Renal cortex interstitium (tissue), 11 donors: ENCODE data around the gene JPH4. TPM values are rescaled to one million over a fixed set of nuclear protein-coding genes. Genes with fewer than 3 reads are reported as not detected.

Experiments
- DNase-seq, 11 donors: peaks; one replicate each; pipeline ENCODE4 v3.0.0-alpha.2; 2013; ENCODE audit warnings: low read depth in 9 of 11, low spot score in 4 of 11; ENCODE audit errors: extremely low read depth in 1 of 11
- polyA plus RNA-seq, 3 donors: library from polyadenylated mRNA; unstranded; fragments of 120-200 nt; gene quantifications; one replicate each; pipeline ENCODE4 v1.2.1, GENCODE V29; 2013; ENCODE audit not compliant: insufficient read length in 3 of 3

Gene JPH4
- polyA plus RNA-seq, 3 donors, result 10.7 to 14.1 (median 11.6) TPM

DNA sequence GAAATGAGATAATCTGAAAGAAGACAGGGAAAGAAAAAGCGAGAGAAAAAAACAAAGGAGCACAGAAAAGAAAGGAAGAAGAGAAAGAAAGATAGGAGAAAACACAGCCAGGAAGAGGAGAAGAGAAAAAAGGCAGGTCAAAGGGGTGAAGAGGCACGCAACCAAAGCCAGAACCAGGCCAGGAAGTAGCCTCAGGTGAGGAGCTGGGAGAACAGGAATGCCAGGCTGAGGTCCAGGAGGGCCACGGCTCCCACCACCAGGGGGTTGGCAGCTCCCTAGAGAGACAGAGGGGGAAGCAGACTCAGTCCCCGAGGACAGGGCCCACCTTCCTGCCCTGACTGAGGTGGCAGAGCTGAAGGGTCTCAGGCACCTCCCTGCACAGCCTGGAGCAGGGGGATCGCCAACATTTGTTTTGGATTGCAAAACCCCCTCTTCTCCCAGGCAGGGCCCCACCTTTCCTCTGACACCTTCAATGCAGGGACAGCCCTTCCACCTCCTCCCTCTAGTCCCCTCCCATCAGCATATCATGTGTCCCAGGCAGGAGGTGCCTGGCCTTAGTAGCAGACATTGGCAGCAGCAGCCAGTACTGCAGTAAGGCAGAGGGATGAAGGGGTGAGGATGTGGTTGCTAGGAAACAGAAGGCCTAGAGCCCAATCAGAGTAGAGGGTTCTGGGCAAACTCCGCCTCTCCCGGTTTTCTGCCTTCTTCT is 9.0 kb downstream of the JPH4 start:
- DNase-seq, result no peak

DNA sequence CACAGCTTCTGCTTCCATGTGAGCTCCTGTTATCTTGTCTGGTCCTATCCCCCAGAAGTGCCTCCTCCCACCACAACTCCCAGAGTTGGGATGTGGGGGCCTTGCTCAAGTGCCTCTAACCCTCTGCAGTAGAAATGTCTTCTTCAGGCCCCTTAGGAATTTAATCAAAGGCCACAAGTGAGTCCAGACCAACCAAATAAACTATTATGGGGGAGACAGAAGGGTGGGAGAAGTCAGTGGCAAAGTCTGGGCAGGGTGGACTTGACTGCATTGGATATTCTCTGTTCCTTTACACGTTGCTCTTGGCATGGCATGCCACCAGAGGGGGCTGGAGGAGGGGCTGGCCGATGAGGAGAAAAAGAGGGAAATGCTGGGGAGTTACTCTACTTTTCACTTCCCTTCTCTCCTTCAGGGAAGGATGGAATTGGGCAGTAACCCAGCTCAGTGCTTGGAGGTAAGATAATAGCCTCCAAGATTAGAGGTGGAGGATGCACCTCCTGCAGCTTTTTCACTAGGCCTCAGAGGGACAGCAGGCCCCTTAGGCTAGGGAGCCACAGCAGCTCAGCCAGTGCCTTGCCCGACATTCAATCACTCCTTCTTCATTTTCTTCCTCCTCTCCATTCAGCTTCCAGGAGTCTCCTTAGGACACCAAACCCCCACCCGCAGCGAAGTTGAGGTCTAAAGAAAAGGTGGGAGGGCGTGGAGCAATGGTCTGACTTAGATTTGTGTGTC is 9.8 kb downstream of the JPH4 start:
- peak in 1 of 11 donors; percentile 18 for DNase-seq

DNA sequence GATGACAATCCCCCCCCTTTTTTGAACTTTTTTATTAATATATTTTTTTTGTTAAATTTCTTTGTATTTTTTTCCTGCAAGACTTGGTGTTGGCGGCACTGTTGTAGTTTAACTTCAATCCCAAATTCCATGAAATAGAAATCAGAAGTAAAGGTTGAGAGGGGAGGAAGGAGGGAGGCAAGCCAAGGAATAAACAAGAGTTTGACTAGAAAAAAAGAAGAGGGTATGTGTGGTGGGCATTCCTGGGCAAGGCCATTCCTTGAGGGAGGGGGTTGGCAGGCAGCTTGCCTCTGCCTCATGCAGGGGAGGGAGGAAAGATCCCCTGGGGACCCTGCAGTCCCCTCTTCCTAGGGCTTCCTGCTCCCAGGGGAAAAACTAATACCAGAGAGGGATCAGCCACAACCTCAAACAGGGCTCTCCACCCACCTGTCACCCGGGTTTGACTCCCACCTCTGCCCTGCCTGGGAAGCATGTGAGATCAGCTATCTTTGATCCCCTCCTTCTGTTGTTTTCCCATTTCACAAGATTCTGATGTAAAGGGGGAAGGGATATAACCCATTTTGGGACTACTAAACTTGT is 10.5 kb downstream of the JPH4 start:
- no peak for DNase-seq

DNA sequence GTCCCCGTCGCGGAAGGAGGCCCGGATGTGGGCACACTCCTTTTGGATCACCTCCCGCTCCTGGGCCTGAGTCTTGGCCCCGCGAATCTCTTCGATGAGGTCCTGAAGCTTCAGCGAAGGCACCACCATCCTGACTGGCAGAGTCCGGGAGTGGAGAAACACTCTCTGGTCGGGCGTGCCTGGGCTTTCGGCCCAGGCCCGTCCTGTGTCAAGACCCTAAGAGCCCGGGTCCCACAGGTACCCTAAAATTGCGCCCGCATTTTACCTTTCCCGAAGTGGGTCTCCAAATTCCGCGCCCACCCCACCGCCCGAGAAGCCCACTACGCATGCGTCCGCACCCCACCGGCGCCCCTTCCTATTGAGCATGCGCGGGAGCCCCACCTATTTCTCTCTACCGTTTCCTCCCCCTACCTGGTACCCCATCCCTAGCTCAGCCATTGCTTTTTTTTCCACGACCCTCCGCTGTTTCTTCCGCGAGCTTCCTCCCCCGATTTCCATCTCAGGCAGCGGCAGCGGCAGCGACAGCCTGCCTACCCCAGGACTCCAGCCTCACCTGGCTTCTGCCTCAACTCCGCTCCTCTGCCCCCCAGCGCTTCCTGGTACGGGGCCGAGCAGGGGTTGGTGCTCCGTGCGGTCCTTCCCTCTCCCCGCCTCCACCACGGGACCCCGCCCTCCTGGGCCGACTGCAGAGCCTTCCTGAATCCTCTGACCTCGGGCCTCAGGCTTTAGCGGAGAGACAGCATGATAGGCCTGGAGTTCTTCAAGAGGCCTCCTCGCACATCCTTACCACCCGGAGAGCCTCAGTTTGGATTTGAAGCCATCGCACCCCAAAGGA is 11.2 kb downstream of the JPH4 start, which contains the start of gene AP1G2:
Gene AP1G2, minus strand, starts transcription at position 606 of the 835 bp plus-strand sequence. Its CDS starts 477 bp downstream, at position 129.
- peak in 3 of 11 donors; percentile 67 to 84 (median 72) for DNase-seq

DNA sequence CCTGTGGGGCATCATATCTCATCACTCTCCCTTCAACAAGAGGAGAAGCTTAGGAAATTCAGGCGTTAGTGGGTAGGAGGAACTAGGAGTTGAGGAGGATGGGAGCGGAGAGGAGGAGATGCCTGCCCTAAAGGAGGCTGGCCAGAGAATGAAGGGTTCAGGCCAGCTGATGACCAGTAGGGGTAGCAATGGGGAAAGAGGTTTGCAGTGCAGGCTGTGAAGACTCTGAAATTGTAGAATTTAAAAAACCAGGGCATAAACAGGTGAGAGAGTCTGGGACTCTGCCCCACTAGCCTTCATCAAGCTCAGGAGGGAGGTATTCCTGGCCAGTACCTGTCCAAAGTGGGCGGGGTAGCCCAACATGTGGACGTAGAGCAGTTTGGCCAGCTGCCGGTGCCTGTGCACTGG is 11.8 kb downstream of the JPH4 start:
- no peak for DNase-seq

DNA sequence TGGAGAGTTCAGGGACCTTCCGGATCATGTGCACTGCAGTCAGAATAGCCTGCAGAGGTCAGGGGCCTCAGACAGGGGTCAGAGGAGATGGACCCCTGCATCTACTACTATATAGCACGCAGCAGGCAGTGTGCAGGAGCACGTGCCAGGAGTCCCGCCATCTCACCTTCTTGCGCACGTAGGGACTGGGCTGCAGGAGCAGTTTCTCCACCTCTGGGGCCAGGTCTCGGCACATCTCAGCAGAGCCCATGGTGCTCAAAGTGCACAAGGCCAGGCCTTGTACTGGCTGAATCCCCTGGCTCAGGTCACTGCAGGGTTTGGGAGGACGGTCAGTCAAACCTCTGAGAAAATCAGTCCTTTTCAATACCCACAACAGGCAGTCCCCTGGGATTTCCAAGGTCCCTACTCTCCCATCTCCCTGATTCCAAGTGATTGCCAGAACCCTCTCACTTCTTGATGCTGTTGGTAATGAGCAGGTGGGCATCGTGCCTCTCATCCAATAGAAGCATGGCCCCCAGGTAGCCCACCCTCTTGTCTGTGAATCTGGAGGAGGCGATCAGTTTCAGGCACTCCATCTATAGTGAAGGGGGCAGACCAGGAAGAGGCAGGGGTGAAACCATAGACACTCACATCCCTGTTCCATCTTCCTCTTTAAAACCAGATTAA is 12.3 kb downstream of the JPH4 start:
- no peak for DNase-seq

DNA sequence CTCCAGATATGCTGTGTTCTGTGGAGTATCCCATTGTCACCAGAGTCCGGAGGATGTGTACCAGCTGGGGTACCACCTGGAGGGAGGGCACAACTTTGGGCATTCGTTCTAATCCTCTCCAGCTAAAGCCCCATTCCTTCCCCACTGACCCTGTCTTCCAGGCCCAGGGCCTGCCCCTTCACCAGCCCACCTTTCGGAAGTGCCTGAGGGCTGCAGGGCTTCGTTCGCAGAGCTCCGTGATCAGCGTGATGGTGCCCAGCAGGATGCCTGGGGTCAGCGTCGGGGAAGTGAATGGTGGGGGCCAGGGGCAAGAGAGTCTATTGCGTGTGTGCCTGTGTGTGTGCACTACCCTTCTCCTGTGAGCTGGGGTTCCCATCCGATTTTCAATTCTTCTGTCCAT is 13.0 kb downstream of the JPH4 start:
- DNase-seq, result no peak

DNA sequence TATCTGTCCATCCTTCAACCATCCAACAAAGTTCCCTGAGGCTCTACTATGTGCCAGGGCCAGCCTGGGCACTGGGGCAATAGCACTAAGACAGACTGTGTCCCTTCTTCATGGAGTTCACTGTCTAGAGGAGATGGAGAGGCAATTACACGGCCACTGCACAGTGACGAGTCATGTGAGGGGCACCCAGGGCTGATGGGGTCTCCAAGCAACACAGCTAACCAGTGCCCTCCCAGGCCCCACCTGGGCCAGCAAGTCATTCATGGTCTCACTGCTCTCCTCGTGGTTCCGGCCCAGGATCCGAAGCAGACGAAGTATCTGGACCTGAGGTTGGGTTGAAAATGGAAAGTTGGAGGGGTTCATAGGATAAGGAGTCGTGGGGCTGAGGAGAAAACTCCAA is 13.7 kb downstream of the JPH4 start:
- no peak for DNase-seq

DNA sequence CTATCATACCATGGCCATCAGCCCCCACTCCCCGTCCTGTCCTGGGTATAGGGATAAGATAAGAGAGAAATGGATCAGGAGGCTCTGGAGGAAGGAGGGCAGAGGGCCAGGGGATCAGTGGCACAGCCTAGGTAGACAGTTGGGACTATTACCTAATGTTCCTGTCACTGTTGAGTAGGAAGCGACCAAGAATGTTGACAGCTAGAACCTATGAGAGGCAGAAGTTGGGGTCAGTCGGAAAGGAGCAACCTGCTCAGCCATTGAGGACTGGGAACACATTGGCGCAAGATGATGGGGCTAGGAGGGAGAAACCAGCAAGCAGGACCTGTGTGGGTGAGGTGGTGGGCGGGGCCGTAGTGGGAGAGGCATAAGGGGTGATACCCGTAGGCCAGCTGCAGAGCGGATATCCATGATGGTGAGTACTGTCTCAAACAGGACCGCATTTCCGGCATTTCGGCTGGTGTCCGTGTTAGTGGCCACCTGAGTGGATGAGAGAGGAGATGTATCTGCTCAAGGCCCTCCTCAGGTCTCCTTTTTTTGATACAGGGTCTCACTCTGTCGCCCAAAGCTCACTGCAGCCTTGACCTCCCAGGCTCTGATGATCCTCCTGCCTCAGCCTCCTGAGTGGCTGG is 14.3 kb downstream of the JPH4 start:
- no peak for DNase-seq

DNA sequence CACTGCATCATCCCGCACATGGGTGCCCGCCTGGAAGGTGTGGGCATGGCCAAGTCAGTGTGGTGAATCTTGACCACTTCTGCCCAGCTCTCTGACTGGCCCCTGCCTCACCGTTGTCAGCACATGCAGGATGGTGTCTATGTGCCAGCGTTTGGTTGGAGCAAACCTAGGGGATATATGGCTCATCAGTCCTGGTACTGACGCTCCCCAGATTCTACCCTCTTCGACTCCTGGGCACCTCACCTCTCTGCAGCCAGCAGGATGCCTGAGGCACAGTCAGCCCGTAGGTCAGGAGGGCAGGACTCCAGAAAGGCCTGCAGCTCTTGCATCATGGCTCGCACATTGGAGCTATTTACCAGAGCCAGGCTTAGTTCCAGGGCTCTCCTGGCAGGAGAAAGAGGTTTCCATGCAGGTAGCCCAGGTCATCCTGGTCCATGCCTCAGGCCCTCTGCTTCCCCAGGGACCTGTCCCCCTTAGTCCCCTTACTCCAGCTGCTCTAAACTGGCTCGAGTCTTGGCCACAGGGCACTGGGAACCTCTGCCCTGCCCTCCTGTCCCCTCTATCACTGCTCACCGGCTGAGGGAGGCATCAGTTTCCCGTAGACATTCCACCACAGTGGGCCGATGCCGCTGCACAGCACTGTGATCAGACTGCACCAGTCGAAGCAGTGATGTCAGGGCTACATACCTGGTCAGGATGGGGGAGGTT is 15.0 kb downstream of the JPH4 start:
- no peak for DNase-seq

DNA sequence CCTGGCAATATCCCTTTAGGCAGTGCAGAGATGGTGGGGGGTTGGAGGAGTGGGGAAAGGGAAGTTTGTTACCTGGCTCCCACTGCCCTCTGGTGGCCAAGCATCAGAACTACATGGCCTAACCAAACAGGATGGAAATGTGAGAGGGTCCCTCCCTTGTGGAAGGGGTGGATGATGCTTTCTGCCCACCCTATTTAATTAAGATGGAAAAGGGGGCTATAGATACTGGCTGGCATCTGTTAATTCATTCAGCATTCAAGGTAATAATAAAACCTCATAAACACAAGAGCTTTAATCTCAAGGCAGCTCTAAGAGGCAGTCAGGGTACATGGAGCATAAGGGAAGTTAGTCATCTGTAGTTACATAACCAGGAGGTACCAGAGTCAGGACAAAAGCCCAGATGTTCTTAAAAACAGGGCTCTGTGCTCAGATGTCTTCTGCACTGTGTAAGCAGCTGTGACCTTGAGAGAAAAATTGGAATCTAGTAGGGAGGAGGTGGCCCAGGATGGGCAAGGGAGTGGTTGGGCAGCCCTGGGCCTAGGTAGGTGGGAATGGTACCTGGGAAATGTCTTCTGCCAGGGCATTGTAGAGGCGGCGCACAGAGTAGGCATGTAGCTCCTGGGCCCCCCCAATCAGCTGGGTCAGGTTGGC is 15.6 kb downstream of the JPH4 start:
- DNase-seq, result no peak

DNA sequence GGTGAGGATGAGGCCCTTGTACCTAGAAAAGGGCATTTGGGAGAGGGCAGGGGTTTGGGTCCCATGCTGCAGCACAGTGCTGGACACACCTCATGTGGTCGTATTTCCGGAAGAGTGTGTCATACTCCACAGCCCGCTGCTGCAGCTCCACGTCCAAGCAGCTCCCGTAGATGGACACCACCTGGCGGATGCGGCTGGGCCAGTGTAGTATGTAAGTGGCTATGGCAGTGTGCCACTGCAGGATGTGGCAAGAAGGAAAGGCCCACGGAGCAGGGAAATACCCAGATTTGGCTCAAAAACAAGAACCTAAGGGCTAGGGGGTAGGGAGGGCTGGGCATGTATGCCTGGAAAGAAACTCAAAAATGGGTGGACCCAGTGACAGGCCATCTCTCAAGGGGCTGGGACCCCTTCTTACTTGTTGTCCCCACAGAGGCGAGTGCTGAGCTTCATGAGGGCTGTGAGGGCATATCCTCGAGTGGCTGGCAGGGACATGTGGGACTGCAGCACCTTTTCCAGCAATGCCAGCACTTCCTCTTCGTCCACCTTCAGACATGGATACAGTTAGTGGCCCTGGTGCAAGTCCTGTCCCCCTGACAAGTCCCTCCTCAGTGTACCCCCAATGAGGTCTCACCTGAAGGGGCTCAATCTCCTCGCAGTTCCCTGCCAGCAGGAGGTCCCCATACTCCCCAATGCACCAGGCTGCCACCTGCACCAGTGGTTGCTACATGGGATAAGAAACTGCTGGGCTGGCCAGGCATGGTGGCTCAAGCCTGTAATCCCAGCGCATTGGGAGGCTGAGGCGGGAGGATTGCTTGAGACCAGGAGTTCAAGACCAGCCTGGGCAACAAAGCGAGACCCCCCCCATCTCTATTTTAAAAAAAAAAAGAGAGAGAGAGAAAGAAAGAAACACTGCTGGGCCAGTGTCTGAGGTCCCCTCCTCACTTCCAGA is 16.4 kb downstream of the JPH4 start:
- no peak for DNase-seq

DNA sequence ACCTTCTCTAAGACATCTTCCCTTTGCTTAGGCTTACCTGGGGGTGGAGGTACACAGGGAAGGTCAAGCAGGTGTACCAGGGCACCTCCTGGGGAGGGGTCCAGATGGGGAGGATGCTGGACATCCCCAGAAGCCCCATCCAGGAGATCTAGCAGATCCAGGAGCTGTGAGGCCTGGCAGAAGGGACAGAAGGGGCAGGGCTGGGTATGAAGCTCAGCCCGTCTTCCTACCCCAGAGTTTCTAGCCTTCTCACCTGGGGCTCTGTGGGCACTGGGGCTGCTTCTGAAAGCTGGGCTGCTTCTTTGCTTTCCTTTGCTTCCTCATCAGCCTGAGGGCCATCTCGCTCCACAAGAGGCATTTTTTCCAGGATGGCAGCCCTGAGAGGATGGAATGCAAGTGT is 17.3 kb downstream of the JPH4 start:
- no peak for DNase-seq

DNA sequence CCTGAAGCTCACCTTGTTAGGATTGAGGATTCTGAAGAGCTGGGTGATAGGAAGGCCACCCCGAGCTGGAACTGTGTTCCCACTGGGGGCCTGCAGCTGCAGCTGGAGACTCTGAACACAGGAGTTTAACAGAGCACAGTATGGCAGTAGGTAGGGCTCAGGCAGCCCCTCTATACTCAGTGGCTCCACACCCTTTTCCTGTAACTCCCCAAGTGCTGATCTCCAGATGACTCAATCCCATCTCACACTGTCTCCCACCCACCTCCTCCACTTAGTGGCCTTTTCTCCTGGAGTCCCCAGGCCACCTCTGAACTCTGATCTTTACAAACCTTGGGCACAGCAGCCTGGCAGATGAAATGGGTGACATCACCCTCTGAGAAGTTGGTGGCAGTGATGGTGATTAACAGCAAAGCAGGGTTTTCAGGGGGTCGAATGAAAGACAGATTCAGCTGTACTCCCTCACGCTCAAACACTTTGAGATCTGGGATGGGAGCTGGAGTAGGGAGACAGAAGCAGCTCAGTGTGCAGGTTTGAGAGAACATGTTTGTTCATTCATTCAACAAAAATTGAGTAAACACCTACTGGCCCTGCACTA is 18.6 kb downstream of the JPH4 start:
- no peak for DNase-seq

DNA sequence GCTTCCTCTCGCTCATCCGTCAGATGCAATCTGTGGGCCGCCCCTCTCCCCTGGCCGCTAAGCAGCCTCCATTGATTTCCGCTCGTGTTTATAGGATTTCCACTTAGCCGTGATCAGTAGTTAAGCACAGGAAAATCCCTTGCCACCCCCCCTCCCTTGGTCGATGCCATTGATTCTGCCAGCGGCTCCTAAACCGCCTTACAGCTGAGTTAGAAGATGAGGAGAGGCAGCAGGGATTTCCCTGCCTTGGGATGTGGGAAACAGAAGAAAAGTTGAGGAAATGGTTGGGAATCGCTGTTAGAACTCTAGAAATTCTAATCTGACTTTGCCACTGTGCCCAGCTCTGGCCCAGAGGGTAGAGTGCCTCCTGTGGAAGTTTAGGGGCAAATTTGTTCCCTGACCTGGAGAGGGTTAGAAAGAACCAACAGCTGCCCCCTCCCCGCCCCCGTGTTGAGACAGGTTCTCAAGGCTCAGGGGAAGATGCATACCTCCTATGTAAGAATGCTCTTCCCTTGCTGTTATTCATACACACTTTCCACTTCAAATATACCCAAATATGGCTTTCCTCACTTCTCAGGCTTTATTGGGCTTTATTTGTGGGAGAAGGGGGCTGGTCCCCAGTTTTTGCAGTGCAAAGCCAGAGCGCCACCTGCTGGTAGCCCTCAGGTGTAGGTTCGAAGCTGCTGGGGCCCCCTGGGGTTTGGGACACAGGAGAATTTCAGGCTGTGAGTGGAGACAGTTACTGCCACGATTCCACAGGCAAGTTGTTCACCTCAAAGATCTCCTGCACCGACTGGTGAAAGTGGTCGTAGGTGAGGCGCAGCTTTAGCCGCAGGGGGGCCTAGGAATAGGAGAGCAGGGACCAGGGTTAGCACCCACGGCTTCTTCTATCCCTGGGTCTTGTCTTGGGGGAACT is 19.3 kb downstream of the JPH4 start:
- no peak for DNase-seq
